GM19397 (cell line): Measurements from ENCODE around the gene TTC12.

Experiments used
- ATAC-seq: cut with Tn5 transposase; IDR thresholded peaks from one replicate; pipeline ENCODE4 v1.9.1; 2021; ENCODE audit warnings: mild to moderate bottlenecking, moderate library complexity; ENCODE audit not compliant: unreplicated experiment

The TTC12 gene

GRCh38 chr11:113319085-113319484 lies 4.7 kb downstream of the TTC12 start:
- no peak for ATAC-seq

GRCh38 chr11:113322158-113322557 lies 7.8 kb downstream of the TTC12 start:
- ATAC-seq = no peak

GRCh38 chr11:113324250-113324649 lies 9.9 kb downstream of the TTC12 start:
- ATAC-seq = no peak

GRCh38 chr11:113329725-113330124 lies 15.3 kb downstream of the TTC12 start:
- ATAC-seq = no peak

- no peak for ATAC-seq
Measured at GRCh38 chr11:113331441-113331840, 17.1 kb downstream of the TTC12 start.

GRCh38 chr11:113332023-113332422 lies 17.6 kb downstream of the TTC12 start:
- no peak for ATAC-seq

- no peak for ATAC-seq
Measured at GRCh38 chr11:113332638-113333329, 18.4 kb downstream of the TTC12 start.

- ATAC-seq = no peak
Measured at GRCh38 chr11:113334183-113334582, 19.8 kb downstream of the TTC12 start.

GRCh38 chr11:113338730-113339129 lies 24.3 kb downstream of the TTC12 start:
- ATAC-seq = no peak

- no peak for ATAC-seq
Measured at GRCh38 chr11:113339929-113340589, 25.7 kb downstream of the TTC12 start.

- no peak for ATAC-seq
Measured at GRCh38 chr11:113341388-113342165, 27.2 kb downstream of the TTC12 start.

GRCh38 chr11:113345978-113346377 lies 31.6 kb downstream of the TTC12 start:
- no peak for ATAC-seq

- no peak for ATAC-seq
Measured at GRCh38 chr11:113349528-113349927, 35.1 kb downstream of the TTC12 start.

- ATAC-seq = no peak
Measured at GRCh38 chr11:113350336-113351067, 36.1 kb downstream of the TTC12 start.

GRCh38 chr11:113351068-113351450 lies 36.7 kb downstream of the TTC12 start:
- no peak for ATAC-seq

GRCh38 chr11:113351480-113351879 lies 37.1 kb downstream of the TTC12 start:
- ATAC-seq = no peak

- no peak for ATAC-seq
Measured at GRCh38 chr11:113356203-113356602, 41.8 kb downstream of the TTC12 start.

GRCh38 chr11:113363406-113363805 lies 49.0 kb downstream of the TTC12 start:
- ATAC-seq = no peak

GRCh38 chr11:113363996-113364641 lies 49.7 kb downstream of the TTC12 start:
- no peak for ATAC-seq

- no peak for ATAC-seq
Measured at GRCh38 chr11:113365895-113366294, 51.5 kb downstream of the TTC12 start.

- no peak for ATAC-seq
Measured at GRCh38 chr11:113369411-113369810, 55.0 kb downstream of the TTC12 start.
